Cortex of kidney (tissue), 1 donor: ENCODE measurements around the gene EMC8.

Experiments
- DNase-seq: peaks from one replicate; lab custom pipeline; 2025; lab: John Stamatoyannopoulos, UW

The EMC8 gene

GRCh38 chr16:85781695-85782370 is 17.5 kb downstream of the EMC8 start:
- no peak for DNase-seq

- no peak for DNase-seq
These were observed 18.2 kb downstream of the EMC8 start for GRCh38 chr16:85781156-85781555.

DNA sequence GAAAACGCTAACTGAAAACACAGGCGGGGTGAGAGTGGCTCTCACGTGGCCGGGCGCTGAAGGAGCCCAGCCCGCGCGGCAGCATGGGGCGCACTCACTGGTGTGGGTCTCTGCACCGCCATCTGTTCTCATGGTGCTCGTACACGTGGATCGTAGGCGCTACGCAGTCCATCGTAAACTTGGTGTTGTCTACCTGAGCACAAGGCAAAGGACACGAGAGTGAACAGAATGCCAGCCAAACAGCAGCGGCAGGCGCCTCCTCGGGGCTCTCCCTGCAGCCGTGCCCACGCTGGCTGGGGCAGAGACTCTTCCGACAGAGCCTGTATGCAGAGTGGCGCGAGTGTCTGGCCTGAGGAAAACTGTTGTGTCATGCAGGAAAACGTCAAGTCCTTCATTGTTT is 19.1 kb downstream of the EMC8 start:
- DNase-seq, result no peak

- no peak for DNase-seq
These were observed 20.5 kb downstream of the EMC8 start for GRCh38 chr16:85778873-85779272.

GRCh38 chr16:85777583-85778310 is 21.6 kb downstream of the EMC8 start:
- DNase-seq, result no peak

DNA sequence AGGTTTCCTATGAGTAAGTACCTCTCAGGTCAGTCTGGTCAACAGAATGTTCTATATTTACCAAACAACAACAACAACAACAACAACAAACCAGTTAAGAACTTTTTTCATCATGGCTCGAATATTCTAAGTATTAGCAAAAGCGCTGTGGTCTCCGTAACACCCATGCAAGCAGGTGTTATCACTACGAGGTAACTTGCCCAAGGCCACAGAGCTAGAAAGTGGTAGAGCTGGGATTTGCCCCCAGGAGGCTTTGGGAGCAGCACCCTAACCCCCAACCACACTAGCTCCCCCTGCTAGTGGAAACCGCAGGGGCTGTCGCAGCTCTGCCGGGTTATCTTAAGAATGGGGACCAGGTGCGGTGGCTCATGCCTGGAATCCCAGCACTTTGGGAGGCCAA is 24.5 kb downstream of the EMC8 start:
- no peak for DNase-seq

GRCh38 chr16:85774136-85774535 is 25.2 kb downstream of the EMC8 start:
- no peak for DNase-seq

DNA sequence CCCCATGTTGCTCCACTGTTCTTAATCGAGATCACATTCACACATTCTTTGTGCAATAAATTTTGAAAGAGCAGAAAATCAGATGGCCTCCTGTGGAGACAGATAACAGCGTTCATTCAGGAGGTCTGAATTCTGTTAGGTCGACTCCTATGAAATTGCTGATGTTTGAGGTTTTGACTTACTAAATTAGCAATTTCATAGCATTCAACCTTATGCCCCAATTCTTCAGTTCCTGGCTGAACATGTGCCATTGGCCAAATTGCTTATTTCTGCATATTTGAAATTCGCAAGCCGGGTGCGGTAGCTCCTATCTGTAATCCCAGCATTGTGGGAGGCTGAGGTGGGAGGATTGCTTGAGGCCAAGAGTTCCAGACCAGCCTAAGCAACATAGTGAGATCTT is 26.3 kb downstream of the EMC8 start:
- no peak for DNase-seq

GRCh38 chr16:85770741-85771140 is 28.6 kb downstream of the EMC8 start:
- no peak for DNase-seq

DNA sequence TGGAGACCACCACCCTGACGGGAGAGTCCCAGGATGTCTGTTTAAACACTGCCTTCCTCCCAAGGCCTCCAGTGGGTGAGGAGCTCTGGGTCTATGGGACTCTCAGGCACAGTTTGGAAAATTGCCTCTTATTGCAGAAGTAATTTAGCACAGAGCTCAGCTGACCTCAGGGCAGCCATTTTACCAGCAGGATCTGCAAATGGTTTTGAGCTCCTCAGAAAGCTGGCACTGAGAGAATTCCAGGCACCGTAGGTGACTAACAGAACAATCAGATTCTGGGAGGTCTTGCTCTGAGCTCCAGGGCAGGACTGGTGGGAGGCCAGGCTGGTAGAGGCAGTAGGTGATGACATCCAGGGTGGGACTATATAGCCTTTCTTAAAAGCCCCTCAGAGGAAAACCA is 31.1 kb downstream of the EMC8 start:
- DNase-seq, result no peak

- no peak for DNase-seq
These were observed 31.8 kb downstream of the EMC8 start for GRCh38 chr16:85767531-85767930.

DNA sequence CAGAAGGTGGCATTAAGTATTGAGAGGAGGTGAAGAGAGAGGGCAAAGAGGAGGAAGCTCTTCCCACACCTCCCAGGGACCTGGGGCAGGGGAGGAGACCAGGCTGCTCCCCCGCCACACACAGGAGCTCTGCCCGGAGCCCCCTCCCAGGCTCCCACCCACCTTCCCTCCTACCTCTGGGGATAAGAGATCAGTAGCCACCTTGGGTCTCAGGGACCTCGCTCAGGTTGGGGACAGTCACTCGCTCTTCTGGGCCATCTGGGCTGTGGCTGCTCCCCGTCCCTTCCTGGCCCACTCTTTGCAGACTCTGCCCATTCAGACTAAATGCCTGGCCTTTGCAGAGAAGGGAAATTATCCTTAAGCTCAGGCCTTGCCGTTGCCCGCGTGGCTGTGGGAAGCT is 33.6 kb downstream of the EMC8 start:
- DNase-seq, result no peak

GRCh38 chr16:85765211-85765610 is 34.1 kb downstream of the EMC8 start:
- DNase-seq, result no peak

GRCh38 chr16:85763616-85764015 is 35.7 kb downstream of the EMC8 start:
- no peak for DNase-seq

DNA sequence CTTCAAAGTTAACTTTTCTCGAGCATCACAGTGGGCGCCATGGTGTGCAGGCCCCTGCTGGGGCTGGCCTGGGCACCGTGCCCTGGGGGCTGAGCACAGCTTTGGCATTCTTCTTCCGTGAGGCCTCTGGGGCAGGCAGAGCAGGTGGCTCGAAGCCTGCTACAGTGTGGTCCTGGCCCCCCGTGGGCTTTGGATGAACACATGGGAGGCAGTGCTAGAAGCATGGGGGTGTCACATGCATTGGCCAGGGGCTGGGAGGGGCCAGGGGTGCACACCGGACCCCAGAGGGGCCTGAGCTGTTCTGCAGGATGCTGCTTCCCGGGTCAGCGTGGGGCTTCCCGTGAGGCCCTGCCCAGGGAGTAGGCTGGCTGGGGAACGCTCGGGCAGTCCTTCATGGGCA is 36.4 kb downstream of the EMC8 start:
- DNase-seq, result no peak

- DNase-seq, result no peak
These were observed 37.5 kb downstream of the EMC8 start for GRCh38 chr16:85761861-85762260.

DNA sequence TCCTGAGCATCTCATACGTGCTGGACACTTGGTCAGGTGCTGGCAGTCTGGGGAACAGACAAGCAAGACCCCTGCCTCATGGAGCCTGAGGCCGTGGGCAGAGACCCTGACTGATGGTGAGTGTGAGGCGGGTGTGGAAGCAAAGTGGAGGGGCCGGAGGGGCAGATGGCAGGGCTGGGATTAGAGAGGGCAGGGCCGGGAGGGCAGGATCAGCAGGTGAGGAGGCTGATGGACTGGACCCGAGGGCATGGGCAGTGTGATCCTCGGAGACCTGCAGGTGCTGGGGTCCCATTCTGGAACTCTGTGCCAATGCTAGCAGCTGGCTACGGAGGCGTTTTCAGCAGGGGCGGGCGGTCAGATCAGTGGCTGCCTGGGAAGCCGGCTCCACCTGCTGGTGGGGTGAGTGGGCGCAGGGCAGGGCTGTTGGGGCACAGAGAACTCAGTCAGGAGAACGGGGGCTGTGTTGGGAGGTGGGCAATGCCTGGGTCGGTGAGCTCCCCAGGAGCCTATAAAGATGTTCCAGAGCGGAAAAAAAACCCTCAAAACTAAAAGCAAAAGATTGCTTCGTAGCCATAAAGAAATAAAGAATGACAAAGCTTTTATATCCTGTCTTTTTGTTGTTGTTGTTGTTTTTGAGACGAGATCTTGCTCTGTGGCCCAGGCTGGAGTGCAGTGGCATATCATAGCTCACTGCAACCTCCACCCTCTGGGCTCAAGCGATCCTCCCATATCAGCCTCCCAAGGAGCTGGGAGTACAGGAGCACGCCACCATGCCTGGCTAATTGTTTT is 39.5 kb downstream of the EMC8 start:
- no peak for DNase-seq

- no peak for DNase-seq
These were observed 40.2 kb downstream of the EMC8 start for GRCh38 chr16:85759136-85759535.

- no peak for DNase-seq
These were observed 42.0 kb downstream of the EMC8 start for GRCh38 chr16:85757341-85757822.

- DNase-seq, result no peak
These were observed 43.2 kb downstream of the EMC8 start for GRCh38 chr16:85755929-85756768.

DNA sequence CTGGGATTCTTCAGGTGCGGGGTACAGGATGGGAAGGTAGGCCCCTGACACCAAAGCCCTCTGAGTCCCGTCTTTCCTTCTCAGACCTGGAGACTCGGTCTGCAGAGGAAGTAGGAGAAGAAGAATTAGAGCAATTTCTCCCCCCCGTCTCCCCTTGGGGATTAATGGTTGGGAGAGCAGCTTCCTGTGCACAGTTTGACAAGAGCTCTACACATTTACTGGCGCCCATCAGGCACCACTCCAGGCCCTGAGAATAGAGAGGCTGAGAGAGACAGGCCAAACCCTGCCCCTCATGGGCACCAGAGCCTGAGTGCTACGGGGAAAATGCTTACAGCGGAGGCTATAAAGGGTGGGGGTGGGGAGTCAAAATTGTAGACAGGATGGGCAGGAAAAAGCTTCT is 44.9 kb downstream of the EMC8 start:
- no peak for DNase-seq

GRCh38 chr16:85753976-85754375 is 45.4 kb downstream of the EMC8 start:
- DNase-seq, result no peak
